ENCODE data around the gene CYB5R4. TPM values are rescaled to one million over a fixed set of nuclear protein-coding genes. Genes with fewer than 3 reads are reported as not detected.

Gene CYB5R4
- total and polyA plus RNA-seq, 10 donors, result 10.0 to 50.7 (median 25.8) TPM

- Histone ChIP-seq H3K4me3 (no peak overlapping the region), H3K4me1 (peaks cover 0 to 13% (median 5%) of the 10 kb centered on the region in 6 donors), H3K27me3 (replicated peaks in 1 of 7) (no peaks in the 10 kb centered on the region), H3K36me3 (peaks cover 0 to 51% (median 0%) of the 10 kb centered on the region in 6 donors), H3K9me3 (peaks cover 0 to 5% (median 0%) of the 10 kb centered on the region in 8 donors), H3K27ac (no peak overlapping the region)
- DNase-seq, result no peak
- no peak for TF ChIP-seq POLR2AphosphoS5 (IDR thresholded peaks at IDR 0.05)
- TF ChIP-seq CTCF (IDR thresholded peaks at IDR 0.05 in 8 of 11, conservative IDR thresholded peaks at IDR 0.05 in 3 of 11), result no peak
- no peak for TF ChIP-seq POLR2A (IDR thresholded peaks at IDR 0.05)
- intact Hi-C loops (cut with DNase I; ENCODE audit: low total_unique reads), result no loop called here
These were observed 51.8 kb downstream of the CYB5R4 start for GRCh38 chr6:83911278-83911677.

- Histone ChIP-seq H3K4me1 (peaks cover 0 to 17% (median 5%) of the 10 kb centered on the region in 6 donors), H3K27ac (no peak overlapping the region), H3K4me3 (no peak overlapping the region), H3K27me3 (replicated peaks in 1 of 7) (no peaks in the 10 kb centered on the region), H3K36me3 (peaks cover 0 to 37% (median 0%) of the 10 kb centered on the region in 6 donors), H3K9me3 (no peaks in the 10 kb centered on the region)
- no peak for DNase-seq
- no peak for TF ChIP-seq CTCF (IDR thresholded peaks at IDR 0.05 in 8 of 11, conservative IDR thresholded peaks at IDR 0.05 in 3 of 11)
- no peak for TF ChIP-seq POLR2AphosphoS5 (IDR thresholded peaks at IDR 0.05)
- TF ChIP-seq POLR2A (IDR thresholded peaks at IDR 0.05), result no peak
- 34 to 70% (median 57%) methylated on average over 1 of the region's 1 CpG for WGBS, 5 donors
- intact Hi-C loops (cut with DNase I; ENCODE audit: low total_unique reads), result no loop called here
These were observed 55.5 kb downstream of the CYB5R4 start for GRCh38 chr6:83914953-83915352.

- Histone ChIP-seq H3K9me3 (no peaks in the 10 kb centered on the region), H3K27ac (no peak overlapping the region), H3K4me3 (no peak overlapping the region), H3K4me1 (peaks cover 0 to 17% (median 5%) of the 10 kb centered on the region in 6 donors), H3K36me3 (peaks cover 0 to 38% (median 4%) of the 10 kb centered on the region in 6 donors), H3K27me3 (replicated peaks in 1 of 7) (no peaks in the 10 kb centered on the region)
- no peak for DNase-seq
- intact Hi-C loops (cut with DNase I; ENCODE audit: low total_unique reads), result no loop called here
- no peak for TF ChIP-seq POLR2A (IDR thresholded peaks at IDR 0.05)
- no peak for TF ChIP-seq CTCF (IDR thresholded peaks at IDR 0.05 in 8 of 11, conservative IDR thresholded peaks at IDR 0.05 in 3 of 11)
- TF ChIP-seq POLR2AphosphoS5 (IDR thresholded peaks at IDR 0.05), result no peak
These were observed 57.5 kb downstream of the CYB5R4 start for GRCh38 chr6:83917001-83917400.

- H3K27ac ChIP-seq, result no peak overlapping the region
- no peak for TF ChIP-seq POLR2AphosphoS5 (IDR thresholded peaks at IDR 0.05)
- TF ChIP-seq POLR2A (IDR thresholded peaks at IDR 0.05), result no peak
- TF ChIP-seq CTCF (IDR thresholded peaks at IDR 0.05 in 8 of 11, conservative IDR thresholded peaks at IDR 0.05 in 3 of 11), result no peak
- no peak overlapping the region for H3K4me3 ChIP-seq
- H3K27me3 ChIP-seq (replicated peaks in 1 of 7), result no peaks in the 10 kb centered on the region
- H3K9me3 ChIP-seq, result no peaks in the 10 kb centered on the region
- peaks cover 0 to 16% (median 5%) of the 10 kb centered on the region in 6 donors for H3K4me1 ChIP-seq
- 91 to 100% (median 95%) methylated on average over 1 of the region's 1 CpG for WGBS, 5 donors
- intact Hi-C loops (cut with DNase I; ENCODE audit: low total_unique reads), result no loop called here
- no peak for DNase-seq
- H3K36me3 ChIP-seq, result peaks cover 0 to 56% (median 12%) of the 10 kb centered on the region in 6 donors
These were observed 60.5 kb downstream of the CYB5R4 start for GRCh38 chr6:83920017-83920416.
